ENCODE data around the gene CDH23.
"Not testable (repeated sequence)": the region's sequence is repeated elsewhere in the genome, so short reads cannot be mapped to it uniquely, and the experiment has no call there.

Gene CDH23

DNA sequence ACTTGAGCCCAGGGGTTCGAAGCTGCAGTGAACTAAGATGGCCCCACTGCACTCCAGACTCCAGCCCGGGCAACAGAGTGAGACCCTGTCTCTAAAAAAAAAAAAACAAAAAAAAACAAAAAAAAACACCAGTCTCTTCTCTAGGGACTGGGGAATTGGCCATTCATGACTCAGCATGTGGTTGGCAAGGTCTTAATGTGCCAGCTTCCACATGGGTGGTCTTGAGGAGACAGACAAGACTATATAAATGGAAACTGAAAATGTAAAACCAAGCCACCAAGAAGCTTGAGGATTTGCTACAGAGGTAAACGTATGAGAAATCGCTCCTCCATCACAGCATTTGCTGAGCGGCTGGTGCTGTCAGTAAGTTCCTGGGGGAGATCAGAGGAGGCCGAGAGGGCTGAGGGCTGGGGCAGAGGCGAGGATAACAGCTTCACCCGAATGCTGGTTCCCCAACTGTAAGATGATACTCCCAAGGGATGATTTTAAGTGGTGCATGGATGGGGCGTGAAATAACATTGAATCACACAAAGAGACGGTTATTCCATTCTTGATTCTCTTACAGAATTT, 194.1 kb downstream of the CDH23 start:
- DNase-seq, result no peak

DNA sequence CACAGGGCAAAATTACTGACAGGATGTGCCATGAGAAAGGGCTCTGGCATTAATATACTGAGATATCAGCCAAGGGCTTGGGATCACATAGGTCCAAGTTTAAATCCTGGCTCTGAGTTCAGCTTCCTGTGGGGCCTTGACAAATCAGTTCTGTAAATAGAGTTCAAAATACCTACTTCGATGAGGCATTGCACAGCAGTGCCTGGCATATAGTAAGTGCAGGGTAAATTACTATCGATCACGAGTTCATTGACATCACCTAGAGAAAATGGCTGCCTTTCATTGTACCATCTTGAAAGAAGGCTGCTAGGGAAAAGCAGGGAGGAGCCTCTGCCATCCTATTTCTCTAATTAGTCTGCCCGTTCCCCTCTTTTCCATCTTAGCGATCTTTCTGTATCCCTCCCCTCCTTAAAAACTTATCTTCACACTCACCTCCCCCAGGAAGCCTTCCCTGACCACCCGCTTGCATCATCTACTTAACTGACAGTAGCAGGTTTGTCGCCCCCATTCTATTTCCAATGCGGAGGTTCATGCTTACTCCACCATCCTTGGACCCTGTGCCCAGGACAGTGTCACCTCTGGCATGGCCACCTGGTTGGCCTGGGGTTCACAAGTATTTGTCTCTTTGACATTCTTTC, 198.3 kb downstream of the CDH23 start:
- no peak for DNase-seq

DNA sequence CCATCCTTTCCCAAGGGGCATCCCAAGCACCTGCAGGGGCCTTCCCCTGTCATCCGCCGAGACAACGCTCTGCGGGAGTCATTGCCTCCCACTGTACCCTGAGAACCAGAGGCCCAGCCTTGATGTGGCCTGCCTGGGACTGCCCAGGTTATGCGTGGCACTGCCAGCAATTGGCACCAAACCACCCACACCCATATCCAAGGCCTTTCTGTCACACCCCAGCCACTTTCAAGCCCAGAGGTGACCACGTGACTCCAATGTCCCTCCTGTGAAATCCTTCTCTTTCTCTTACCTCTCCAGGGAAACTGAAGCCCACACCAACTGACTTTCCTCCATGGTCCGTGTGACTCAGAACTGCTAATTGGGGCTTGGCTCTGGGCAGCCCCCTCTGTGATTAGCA, 198.9 kb downstream of the CDH23 start:
- DNase-seq, result no peak

DNA sequence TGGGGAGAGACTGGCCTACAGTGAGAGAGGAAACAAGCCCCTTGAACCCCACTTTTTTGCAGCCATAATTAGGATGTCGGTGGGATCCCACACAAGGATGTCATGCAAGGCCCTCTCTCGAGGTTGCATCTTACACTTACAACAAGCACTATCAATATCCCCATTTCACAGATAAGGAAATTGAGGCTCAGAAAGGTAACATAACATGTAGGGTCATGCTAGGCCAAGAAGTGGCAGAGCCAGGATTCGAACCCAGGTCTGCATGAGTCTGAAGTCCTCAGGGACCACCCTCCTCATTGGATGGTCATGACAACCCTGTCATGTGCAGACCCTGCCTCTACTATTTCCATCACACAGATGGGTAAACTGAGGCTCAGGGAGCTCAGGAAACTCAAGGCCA, 199.4 kb downstream of the CDH23 start:
- DNase-seq, result no peak

DNA sequence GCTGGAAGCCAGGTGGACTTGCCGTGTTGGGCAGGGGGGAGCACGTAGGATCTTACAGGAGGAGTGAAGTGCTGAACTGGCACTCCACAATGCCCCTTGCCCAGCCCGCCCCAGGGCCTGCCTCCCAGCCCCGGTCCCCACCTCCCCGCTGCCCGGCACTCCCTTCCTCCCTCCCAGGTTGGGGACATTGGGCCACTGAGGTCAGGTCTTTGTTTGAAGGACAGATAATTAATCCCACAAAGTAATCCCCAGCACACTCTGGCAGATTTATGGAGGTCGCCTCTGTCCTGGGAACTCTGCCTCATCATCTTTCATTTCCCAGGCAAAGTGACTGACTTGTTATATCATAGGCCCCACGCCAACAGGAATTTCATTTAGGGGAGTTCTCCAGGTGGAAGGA, 200.0 kb downstream of the CDH23 start:
- no peak for DNase-seq

DNA sequence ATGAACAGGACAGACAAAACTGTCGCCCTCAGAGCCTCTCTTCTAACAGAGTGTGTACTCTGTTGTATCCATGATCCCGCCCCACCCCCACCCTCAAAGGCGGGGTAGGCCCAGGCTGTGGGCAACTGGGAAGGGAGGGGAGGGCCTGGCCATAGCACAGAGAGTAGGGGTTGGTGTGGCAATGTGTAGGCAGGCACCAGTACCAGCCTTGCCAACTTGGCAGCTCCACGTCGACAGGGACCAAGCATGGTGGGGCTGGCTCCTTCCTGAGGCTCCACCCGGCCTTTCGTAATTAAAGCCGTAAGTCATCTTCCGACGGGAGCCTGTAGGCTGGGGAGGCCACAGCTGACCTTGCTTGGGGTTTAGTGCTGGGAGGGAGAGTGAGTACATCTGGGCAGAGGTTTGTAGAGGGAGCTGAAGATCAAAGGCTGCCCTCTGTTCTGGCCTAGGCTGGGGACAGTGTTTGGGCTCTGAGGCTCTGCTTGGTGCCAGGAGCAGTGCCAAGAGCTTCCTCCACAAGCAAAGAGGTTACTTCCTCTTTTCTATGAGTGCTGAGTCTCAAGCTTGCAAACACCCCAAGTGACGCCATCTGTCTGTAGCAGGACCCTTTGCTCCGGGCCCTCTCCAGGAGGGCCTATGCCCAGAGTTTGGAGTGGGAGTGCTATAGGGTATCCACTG, 201.2 kb downstream of the CDH23 start:
- no peak for DNase-seq

DNA sequence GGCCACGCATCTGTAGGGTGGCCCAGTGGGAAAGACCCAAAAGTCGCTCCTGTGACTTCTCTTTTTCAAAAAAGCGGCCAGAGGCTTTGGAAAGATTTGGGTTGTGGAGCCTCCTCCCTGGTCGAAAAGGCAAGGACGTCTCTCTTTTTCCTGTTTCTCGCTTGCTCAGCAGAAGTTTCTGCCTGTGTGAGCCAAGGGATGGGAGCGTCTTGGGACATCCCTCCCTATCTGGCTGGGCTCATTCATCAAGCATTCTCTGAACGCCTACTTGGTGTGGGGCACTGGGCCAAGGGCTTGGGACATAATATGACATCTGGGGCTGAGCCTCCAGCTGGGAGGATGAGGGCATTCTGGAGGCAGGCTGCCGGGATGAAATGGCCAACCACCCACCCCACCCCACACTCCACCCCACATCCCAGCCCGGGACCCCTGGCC, 201.9 kb downstream of the CDH23 start:
- DNase-seq, result no peak

DNA sequence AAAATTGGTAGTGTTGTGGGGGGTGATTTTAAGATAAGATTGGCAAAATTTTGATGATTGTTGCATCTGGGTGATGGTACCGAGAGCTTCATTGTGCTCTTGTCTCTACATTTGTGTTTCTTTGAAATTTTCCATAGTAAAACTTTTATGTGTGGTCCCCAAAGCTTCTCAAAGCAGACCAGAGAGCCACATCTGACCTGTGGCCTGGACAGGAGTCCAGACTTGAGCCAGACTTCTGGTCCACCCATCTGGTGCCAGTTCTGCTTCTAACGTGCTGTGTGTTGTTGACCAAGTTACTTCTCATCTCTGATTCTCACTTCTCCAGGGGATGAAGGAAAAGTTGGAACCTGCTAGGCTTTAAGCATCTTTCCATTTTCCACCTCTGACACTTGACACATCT, 202.8 kb downstream of the CDH23 start:
- DNase-seq, result no peak

DNA sequence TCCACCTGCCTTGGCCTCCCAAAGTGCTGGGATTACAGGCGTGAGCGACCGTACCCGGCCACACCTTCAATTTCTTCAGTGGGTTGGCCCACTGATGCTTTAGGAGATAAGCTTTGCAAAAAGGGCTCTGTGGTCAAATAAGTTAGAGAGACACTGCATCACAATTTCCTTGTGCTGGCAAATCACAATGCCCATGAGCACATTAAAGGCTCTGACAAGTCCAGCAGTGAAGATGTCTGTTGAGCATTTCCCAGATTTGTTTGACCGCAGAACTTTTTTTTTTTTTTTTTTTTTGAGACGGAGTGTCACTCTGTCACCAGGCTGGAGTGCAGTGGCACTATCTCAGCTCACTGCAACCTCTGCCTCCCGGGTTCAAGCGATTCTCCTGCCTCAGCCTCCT, 203.5 kb downstream of the CDH23 start:
- not testable (repeated sequence) for DNase-seq

DNA sequence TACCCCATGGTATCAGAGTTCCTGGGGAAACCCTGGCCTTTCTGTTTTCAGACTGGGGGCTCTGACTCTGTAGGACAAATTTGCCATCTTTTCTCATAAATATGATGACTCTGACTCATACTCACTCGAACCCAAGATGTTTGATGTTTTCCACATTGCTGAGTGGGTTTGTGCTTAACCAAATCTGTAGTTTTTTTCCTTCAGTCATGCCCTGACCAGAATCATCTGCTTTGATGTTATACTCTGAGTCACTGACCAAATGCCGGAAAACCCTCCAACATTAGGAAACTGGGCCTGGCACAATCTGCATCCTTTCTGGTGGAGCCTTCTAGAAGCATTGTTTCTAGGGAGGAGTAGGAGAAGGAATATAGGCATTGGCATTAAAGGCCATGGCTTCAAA, 204.1 kb downstream of the CDH23 start:
- no peak for DNase-seq

DNA sequence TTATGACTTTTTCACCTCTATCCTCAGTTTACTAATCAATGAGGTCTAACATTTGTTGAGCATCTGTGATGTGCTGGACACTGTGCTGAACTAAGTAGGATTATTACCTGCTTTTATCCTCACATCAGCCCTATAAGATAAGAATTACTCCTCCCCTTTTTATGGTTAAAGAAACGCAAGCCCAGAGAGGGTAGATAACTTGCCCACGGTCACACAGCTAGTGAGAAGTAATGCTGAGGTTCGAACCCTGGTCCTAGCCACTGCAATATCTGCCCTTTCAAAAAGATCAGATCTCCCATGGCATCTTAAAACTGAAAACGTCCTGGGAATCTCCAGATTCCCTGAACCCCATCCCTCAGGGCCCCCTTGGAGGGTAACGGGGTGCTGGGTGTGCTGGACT, 204.6 kb downstream of the CDH23 start:
- DNase-seq, result no peak

DNA sequence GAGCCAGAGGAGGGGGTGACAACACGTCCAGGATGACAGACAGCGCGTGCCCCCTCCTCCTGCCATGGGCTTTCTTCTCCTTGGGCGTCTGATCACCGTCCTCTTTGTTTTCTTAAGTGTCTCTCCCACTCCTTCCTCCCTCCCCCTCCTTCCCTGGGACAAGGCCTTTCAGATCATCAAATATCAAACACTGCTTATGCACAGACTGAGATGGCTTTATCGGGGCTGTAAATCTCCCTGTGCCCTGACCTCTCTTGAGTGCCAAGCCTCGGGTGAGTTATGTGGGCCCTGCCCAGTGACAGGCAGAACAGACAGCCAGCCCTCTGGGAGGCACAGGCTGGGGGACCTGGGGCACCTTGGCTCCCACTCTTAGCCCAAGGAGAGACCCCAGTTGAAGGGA, 206.4 kb downstream of the CDH23 start:
- DNase-seq, result no peak

DNA sequence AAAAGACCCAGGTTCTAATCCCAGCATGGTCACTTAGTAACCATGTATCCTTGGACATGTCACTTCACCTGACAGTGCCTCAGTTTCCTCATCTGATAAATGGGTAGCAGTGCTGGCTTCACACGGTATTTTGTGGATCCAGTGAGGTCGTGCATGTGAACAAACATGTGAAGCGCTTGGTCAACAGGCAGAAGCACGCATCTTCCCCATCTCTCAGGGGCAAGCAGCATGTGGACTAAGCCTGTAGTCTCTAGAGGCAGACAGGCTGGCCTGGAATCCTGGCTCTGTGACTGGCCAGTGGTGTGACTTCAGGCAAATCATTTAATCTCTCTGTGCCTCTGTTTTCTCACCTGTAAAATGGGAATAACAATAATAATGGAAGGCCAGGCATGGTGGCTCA, 207.0 kb downstream of the CDH23 start:
- DNase-seq, result no peak

DNA sequence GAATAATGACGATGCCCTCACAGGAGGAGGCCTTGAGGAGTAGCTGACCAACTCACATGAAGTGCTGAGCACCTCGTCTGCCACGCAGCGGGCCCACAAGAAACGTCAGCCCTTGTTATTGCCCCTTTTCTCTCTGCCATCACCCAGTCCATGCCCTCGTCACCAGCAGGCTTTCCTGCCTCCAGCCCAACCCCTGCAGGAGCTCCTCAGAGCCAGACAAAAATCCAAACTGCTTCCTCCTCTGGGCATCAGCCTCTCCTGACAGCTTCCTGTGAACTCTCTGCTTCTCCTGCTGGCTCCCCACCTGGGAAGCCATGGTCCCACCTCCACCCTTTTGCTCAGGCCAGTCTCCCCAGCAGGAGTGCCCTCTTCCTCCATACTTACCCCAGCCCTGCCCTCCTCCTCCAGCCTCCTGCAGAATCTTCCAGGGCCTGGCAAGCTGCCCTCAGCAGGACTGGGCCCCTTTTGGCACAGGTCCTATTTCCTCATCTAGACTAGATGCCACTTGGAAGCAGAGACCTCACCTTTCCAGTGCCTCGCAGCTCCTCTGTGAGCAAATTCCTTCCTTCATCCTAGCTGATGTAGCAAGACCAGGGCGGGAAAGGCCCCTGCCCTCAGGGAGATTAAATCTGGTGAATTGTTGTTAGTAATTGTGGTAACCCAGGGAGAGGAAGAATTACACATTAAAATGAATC, 207.8 kb downstream of the CDH23 start:
- DNase-seq, result peak; percentile 30

DNA sequence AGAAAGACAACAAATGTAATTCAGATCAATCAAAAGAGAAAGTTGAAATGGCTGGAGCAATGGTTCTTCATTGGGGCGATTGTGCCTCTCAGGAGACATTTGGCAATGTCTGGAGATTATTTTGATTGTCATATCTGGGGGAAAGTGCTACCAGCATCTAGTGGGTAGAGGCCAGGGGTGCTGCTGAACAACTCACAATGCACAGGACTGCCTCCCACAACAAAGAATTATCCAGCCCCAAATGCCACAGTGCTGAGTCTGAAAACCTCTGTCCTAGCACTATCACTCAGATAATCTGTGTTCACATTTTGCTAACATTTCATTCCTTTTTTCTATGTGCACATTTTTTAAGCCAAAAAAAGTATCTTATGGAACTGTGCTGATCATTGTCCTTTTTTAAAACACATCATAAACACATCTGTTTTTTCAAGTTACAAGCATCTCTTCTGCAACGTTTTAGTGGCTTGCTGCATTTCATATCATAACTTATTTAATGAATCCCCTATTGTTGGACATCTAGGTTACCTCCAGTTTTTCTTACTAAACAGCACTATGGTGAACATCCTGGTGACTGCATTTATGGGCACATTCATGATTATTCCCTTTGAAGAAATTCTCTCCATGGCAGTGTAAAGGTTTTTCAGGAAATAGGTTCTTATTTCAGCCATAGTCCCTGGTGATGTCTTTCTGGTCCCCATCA, 208.7 kb downstream of the CDH23 start:
- no peak for DNase-seq

DNA sequence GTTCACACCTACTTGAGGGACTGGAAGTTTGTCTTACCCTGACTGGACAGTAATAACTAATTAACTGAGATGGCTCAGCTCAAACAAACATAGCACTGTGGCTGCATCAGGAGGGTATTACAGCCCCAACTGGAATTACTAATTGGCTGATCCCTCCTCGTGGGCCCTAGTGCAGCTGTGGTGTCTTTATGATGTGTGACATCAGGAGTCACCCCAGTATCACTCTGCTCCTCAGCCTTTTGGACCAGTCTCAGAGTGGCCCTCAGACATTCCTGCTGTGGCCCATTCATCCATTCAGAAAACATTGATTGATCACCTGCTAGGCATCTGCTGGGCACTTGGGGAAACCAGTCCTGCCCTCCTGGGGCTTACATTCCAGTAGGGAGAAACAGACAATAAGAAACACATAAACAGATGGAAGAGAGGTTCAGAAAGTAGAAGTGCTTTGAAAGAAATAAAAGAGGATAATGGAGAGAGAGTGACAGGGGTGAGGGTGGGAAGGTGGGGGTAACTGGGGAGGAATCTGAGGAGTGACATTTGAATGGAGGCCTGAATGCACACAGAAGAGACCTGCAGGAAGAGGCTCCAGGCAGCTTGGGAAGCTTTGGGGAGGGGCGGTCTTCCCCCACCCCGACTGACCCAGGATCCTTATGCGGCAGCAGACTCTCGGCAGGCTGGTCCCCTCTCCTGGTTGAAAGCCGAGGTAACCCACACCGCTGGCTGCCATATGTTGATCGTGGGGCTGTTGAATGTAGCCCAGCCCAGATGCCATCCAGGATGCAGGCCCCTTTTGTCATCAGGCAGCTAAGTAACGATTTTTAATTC, 209.7 kb downstream of the CDH23 start:
- no peak for DNase-seq

DNA sequence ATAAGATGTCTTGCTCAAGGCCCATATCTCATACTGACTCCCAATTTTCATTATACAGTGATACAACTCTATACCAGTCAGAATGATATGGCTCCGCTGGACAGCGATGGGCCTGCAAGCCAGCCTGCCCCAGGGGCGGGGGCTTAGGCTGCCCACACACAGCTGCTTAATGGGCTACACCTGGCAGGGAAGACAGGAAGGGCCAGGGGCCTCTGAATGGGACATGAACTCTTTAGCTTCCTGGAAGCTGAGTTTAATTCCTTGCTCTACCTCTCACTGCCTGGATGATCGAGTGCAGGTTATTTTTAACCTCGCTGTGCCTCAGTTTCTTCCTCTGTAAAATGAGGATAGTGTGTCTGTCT, 210.3 kb downstream of the CDH23 start:
- no peak for DNase-seq

DNA sequence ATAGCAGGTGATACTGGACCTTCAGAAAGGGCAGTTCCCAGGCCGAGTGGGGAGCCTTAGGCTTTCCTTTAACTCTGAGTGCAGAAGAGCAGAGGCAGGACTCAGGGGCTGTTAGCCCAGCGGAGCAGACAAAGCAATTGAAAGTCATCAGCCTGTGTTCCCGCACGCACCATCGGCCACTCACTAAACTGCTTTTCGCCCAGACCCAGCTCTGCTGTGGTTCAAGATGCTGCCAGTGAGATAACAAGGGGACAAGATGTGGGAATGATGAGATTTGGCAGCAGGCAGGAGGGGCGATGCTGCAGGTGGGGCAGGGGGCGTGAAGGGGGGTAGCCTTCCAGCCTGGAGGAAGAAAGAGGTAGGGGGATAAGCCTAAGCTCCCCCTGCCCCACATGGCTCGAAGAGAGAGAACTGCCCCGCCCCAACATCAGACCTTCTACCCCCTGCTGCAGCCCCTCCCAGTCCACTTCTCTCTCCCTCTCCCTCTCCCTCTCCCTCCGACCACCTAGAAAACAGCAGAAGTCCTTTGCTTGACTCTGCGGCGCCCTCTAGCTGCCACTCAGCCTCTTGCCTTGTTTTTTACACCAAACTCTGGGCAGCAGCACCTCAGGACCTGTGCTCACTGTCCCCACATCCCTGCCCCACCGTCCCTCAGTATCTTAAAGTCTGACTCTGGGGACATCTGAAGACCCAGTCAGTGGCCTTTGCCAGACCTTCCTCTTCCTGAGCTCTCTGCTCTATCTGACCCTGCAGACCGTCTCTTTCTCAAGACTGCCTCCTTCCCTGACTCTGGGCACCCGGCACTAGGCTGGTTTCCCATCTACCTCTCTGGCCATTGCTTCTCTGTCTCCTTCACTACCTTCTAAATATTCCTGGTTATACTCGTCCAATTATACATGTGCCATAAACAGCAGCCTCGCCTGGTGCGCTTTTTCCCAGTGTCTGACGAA, 212.4 kb downstream of the CDH23 start:
- DNase-seq, result peak; percentile 34

DNA sequence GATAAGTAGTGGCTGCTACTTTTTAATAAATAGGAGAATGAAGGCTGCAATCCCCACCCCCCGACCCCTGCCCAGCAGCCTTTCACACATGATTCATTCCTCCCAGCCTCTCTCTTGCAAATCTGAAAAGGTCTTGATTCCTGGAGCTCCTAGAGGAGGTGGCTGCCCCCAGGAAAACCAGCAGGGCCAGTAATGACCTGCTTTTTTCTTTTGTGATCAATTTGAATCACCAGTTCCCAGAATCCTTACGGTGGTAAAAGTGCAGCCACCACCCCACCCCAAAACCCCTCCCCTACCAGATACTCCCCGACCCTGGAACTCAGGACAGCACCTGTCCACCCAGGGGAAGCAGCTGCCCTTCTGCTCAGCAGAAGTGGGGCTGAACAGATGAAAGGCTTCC, 213.9 kb downstream of the CDH23 start:
- no peak for DNase-seq

DNA sequence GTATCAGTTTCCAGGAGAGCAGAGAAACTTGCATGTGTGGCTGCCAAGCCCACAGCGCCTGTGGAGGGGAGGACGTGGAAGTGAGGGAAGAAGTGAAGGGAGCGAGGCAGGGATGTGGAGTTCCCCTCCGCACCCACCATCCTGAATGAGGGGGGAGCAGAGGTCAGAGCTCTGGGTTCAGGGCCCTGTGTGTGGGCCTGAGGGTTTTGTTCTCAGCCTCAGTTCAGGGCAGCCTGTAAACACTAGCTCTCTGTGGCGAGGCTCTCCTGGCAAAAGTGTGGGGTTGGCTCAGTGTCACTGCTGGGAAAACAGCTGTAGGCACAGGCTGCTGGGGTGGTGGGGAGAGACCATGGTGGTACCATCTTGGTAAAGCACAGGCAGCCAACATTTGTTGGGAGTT, 214.4 kb downstream of the CDH23 start:
- DNase-seq, result no peak

DNA sequence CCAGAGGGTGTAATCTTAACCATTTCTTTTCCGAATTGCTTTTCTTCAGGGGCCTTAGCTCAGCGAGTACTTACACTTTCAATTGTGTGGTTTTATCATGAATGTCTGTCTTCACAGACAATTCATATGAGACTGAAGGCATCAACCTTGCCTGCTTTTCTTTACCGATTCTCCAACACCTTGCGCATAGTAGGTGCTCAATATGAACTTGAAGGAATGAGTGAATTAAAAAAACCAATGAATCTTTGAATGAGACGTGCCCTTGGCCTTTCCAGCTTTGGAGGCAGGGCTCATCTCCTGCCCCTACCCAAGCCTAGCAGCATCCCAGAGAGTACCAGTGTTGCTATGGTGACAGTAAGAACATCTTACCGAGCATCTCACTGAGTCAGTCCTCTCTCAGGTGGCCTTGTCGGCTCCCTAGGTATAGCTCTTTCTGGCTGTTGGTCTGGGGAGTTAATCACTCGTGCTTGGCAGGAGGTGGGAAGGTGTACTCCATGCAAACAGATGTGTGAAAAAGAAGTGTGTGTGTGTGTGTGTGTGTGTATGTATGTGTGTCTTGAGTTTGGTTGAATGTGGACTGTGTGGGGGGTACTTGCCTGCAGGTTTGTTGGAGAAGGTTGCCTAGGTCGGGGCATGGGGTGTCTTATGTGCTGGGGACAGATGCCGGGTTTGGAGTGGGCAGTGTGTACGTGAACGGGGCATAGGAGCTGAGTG, 215.1 kb downstream of the CDH23 start:
- no peak for DNase-seq
